D341Med (cell line): ENCODE measurements around the gene CXCL3.

ENCODE experiments used
- DNase-seq: peaks from one replicate; pipeline ENCODE4 v3.0.0; 2012; ENCODE audit warnings: low spot score

Gene CXCL3

GRCh38 chr4:74055498-74055897, 17.0 kb upstream of the CXCL3 start:
- no peak for DNase-seq

GRCh38 chr4:74055096-74055495, 16.6 kb upstream of the CXCL3 start:
- DNase-seq: no peak

GRCh38 chr4:74054483-74055047, 16.1 kb upstream of the CXCL3 start:
- DNase-seq: no peak

- DNase-seq: no peak
Observed at GRCh38 chr4:74047152-74047551, 8.7 kb upstream of the CXCL3 start.

GRCh38 chr4:74045772-74046171, 7.3 kb upstream of the CXCL3 start:
- DNase-seq: no peak

- DNase-seq: no peak
Observed at GRCh38 chr4:74045247-74045646, 6.8 kb upstream of the CXCL3 start.

- DNase-seq: no peak
Observed at GRCh38 chr4:74044677-74045076, 6.2 kb upstream of the CXCL3 start.

- no peak for DNase-seq
Observed at GRCh38 chr4:74042681-74043080, 4.2 kb upstream of the CXCL3 start.

- DNase-seq: no peak
Observed at GRCh38 chr4:74041418-74041817, 2.9 kb upstream of the CXCL3 start.

- no peak for DNase-seq
Observed at GRCh38 chr4:74039315-74039763, 850 bp upstream of the CXCL3 start.

GRCh38 chr4:74038086-74038424, 434 bp downstream of the CXCL3 start:
- DNase-seq: peak; percentile 31

GRCh38 chr4:74037076-74037955, 1.2 kb downstream of the CXCL3 start:
- no peak for DNase-seq

GRCh38 chr4:74033739-74034138, 4.8 kb downstream of the CXCL3 start:
- no peak for DNase-seq

GRCh38 chr4:74032064-74032463, 6.4 kb downstream of the CXCL3 start:
- DNase-seq: no peak

GRCh38 chr4:74031576-74031975, 6.9 kb downstream of the CXCL3 start:
- no peak for DNase-seq

GRCh38 chr4:74030285-74030684, 8.2 kb downstream of the CXCL3 start:
- DNase-seq: no peak

- no peak for DNase-seq
Observed at GRCh38 chr4:74028504-74028903, 10.0 kb downstream of the CXCL3 start.

- DNase-seq: no peak
Observed at GRCh38 chr4:74023709-74024108, 14.8 kb downstream of the CXCL3 start.

GRCh38 chr4:74021601-74022000, 16.9 kb downstream of the CXCL3 start:
- DNase-seq: no peak

GRCh38 chr4:74018771-74019170, 19.7 kb downstream of the CXCL3 start:
- no peak for DNase-seq

- no peak for DNase-seq
Observed at GRCh38 chr4:74018116-74018515, 20.4 kb downstream of the CXCL3 start.

GRCh38 chr4:74016068-74016467, 22.4 kb downstream of the CXCL3 start:
- DNase-seq: no peak

GRCh38 chr4:74015126-74015780, 23.2 kb downstream of the CXCL3 start:
- DNase-seq: no peak
